Smooth muscle cell (in vitro differentiated cells): ENCODE measurements around the gene NOSIP. TPM values are rescaled to one million over a fixed set of nuclear protein-coding genes. Genes with fewer than 3 reads are reported as not detected.
A peak's percentile ranks its signal among the peaks of the same experiment; 100 is the strongest.

ENCODE experiments used
- DNase-seq: peaks from one replicate; lab custom pipeline; 2025; ENCODE audit not compliant: unreplicated experiment; lab: John Stamatoyannopoulos, UW
- H2AFZ ChIP-seq: fragments of 200-600 bp; sonication (generic); 2 replicates; pipeline ENCODE4 v1.6.0; 2016; ENCODE audit warnings: antibody characterized with exemption, low read depth, mild to moderate bottlenecking
- H3F3A ChIP-seq: fragments of 200-600 bp; sonication (generic); 2 replicates; pipeline ENCODE4 v1.6.0; 2017; ENCODE audit warnings: antibody characterized with exemption, low read depth
- H3K27ac ChIP-seq: fragments of 200-600 bp; sonication (generic); 2 replicates; pipeline ENCODE4 v1.5.1; 2016; ENCODE audit warnings: low read depth, mild to moderate bottlenecking
- H3K27me3 ChIP-seq: fragments of 200-600 bp; sonication (generic); 2 replicates; pipeline ENCODE4 v1.6.1; 2016; ENCODE audit warnings: low read depth, mild to moderate bottlenecking
- H3K36me3 ChIP-seq: fragments of 200-600 bp; sonication (generic); 2 replicates; pipeline ENCODE4 v1.5.1; 2016; ENCODE audit warnings: low read depth
- H3K4me1 ChIP-seq: fragments of 200-600 bp; sonication (generic); 2 replicates; pipeline ENCODE4 v1.5.1; 2016; ENCODE audit warnings: low read depth
- H3K4me2 ChIP-seq: fragments of 200-600 bp; sonication (generic); 2 replicates; pipeline ENCODE4 v1.6.0; 2016; ENCODE audit warnings: mild to moderate bottlenecking
- H3K4me3 ChIP-seq: fragments of 200-600 bp; sonication (generic); 2 replicates; pipeline ENCODE4 v1.5.1; 2016; ENCODE audit warnings: mild to moderate bottlenecking
- H3K79me2 ChIP-seq: fragments of 200-600 bp; sonication (generic); 2 replicates; pipeline ENCODE4 v1.6.0; 2016; ENCODE audit warnings: low read depth, mild to moderate bottlenecking
- H3K9ac ChIP-seq: fragments of 200-600 bp; sonication (generic); 2 replicates; pipeline ENCODE4 v1.6.0; 2016; ENCODE audit warnings: low read depth
- H3K9me3 ChIP-seq: fragments of 200-600 bp; sonication (generic); replicated peaks from 2 replicates; pipeline ENCODE4 v1.5.1; 2016; ENCODE audit warnings: low read depth
- H4K20me1 ChIP-seq: fragments of 200-600 bp; sonication (generic); 2 replicates; pipeline ENCODE4 v1.6.0; 2016; ENCODE audit warnings: low read depth
- WGBS: methylation state at CpG from one replicate; pipeline ENCODE4 v1.1.7; 2016; ENCODE audit warnings: low lambda C conversion rate; 5-methylcytosine and 5-hydroxymethylcytosine counted together
- polyA plus RNA-seq: library from polyadenylated mRNA; unstranded; fragments of >200 nt; fragmentation: Nextera tagmentation; extraction: Ambion mirVana; gene quantifications from 2 replicates; pipeline ENCODE4 v1.2.1, GENCODE V29; 2016
- total RNA-seq: library from RNA; depleted of rRNA; stranded (reverse); fragments of >200 nt; gene quantifications from 2 replicates; pipeline ENCODE4 v1.2.3, GENCODE V29; 2014
- TF ChIP-seq, protein P1 (sequence below): fragments of 200-600 bp; sonication (generic); IDR thresholded peaks from 2 replicates; pipeline ENCODE4 v1.5.1; 2017; ENCODE audit warnings: borderline replicate concordance, mild to moderate bottlenecking, antibody characterized with exemption; ENCODE audit not compliant: insufficient read depth, poor library complexity, severe bottlenecking

NOSIP gene
- total and polyA plus RNA-seq, 2 experiments from 2014 or later = 45.0 to 95.7 TPM

DNA sequence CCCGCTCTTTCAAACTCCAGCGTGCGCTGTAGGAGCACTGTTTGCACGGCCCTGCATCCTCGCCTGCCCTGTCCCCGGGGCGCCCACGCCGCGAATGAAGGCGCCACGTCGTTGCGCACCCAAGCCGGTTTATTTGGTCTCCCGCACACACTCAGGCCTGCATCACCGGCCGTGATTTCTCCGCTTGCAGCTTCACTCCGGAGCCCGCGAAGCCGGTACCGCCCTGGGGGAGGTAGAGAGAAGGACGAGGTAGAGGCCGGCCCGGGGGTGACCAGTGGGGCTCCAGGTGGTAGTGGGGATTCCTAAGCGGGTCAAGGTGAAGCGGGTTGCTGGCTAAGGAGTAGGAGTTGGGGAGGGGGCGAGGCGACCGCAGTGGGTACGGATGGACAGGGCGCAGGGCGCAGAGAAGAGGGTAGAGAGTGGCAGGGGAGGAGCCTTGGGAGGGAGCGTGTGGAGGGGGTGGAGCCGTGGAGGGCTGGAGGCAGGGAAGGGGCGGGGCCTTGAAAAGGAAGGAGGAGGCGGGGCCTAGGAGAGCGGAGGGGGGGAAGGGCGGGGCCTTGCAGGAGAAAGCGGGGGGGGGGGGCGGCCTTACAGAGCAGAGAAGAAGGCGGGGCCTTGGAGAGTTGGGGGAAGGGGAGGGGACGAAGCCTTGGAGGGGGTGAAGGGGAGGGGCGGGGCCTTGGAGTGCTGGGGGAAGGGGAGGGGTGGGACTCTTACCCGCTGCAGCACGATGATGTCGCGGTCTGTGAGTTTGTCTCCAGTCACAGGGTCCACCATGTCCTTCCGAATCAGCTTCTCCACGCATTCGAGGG, 24.6 kb downstream of the NOSIP start:
- no peaks in the 10 kb centered on the region for H3K27me3 ChIP-seq

DNA sequence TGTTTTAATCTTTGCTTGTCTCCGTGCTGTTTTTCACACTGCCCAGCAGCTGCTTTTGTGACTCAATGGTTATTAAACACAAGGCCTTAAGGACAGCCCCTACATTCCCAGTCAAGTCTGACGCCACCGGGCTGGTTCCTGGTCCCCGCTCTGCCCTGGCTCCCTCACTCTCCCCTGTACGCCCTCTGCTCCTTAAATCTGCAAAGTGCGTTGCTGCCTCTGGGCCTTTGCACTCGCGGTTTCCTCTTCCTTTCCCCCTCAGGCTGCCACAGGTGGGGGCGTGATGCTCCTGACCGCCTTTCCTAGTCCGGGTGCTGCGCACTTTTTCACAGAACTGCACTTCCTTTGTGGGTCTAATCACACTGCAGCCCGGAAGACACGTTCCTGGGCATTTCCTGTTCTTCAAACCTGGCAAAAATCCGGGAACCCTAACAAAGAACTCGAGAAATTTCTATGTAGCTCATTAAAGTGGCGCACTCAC, 25.6 kb downstream of the NOSIP start:
- H3K36me3 ChIP-seq = no peaks in the 10 kb centered on the region
- H3K4me1 ChIP-seq = peaks cover 4% of the 10 kb centered on the region
- WGBS = 88% methylated on average over 17 of the region's 17 CpGs
- peaks cover 13% of the 10 kb centered on the region for H3F3A ChIP-seq
- H3K79me2 ChIP-seq = no peaks in the 10 kb centered on the region
- peak overlapping the region; percentile 61 for H3K27ac ChIP-seq
- H3K4me2 ChIP-seq = no peak overlapping the region
- no peak overlapping the region for H3K9ac ChIP-seq
- H2AFZ ChIP-seq = no peak overlapping the region
- H4K20me1 ChIP-seq = peaks cover 36% of the 10 kb centered on the region
- H3K4me3 ChIP-seq = no peak overlapping the region
- DNase-seq = no peak
- no peaks in the 10 kb centered on the region for H3K27me3 ChIP-seq
- no peaks in the 10 kb centered on the region for H3K9me3 ChIP-seq
- TF ChIP-seq, protein P1, sequence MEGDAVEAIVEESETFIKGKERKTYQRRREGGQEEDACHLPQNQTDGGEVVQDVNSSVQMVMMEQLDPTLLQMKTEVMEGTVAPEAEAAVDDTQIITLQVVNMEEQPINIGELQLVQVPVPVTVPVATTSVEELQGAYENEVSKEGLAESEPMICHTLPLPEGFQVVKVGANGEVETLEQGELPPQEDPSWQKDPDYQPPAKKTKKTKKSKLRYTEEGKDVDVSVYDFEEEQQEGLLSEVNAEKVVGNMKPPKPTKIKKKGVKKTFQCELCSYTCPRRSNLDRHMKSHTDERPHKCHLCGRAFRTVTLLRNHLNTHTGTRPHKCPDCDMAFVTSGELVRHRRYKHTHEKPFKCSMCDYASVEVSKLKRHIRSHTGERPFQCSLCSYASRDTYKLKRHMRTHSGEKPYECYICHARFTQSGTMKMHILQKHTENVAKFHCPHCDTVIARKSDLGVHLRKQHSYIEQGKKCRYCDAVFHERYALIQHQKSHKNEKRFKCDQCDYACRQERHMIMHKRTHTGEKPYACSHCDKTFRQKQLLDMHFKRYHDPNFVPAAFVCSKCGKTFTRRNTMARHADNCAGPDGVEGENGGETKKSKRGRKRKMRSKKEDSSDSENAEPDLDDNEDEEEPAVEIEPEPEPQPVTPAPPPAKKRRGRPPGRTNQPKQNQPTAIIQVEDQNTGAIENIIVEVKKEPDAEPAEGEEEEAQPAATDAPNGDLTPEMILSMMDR = no peak

More for the DNA sequence above, 24.6 kb downstream of the NOSIP start:
- no peak overlapping the region for H2AFZ ChIP-seq
- H3K4me2 ChIP-seq = no peak overlapping the region
- peaks cover 4% of the 10 kb centered on the region for H3K4me1 ChIP-seq
- TF ChIP-seq, protein P1 = no peak
- no peaks in the 10 kb centered on the region for H3K9me3 ChIP-seq
- no peak overlapping the region for H3K9ac ChIP-seq
- no peaks in the 10 kb centered on the region for H3K36me3 ChIP-seq
- no peak overlapping the region for H3K27ac ChIP-seq
- H3F3A ChIP-seq = peaks cover 13% of the 10 kb centered on the region
- H3K79me2 ChIP-seq = no peaks in the 10 kb centered on the region
- DNase-seq = peak; percentile 19
- no peak overlapping the region for H3K4me3 ChIP-seq
- peaks cover 47% of the 10 kb centered on the region for H4K20me1 ChIP-seq
- 84% methylated on average over 39 of the region's 53 CpGs for WGBS

DNA sequence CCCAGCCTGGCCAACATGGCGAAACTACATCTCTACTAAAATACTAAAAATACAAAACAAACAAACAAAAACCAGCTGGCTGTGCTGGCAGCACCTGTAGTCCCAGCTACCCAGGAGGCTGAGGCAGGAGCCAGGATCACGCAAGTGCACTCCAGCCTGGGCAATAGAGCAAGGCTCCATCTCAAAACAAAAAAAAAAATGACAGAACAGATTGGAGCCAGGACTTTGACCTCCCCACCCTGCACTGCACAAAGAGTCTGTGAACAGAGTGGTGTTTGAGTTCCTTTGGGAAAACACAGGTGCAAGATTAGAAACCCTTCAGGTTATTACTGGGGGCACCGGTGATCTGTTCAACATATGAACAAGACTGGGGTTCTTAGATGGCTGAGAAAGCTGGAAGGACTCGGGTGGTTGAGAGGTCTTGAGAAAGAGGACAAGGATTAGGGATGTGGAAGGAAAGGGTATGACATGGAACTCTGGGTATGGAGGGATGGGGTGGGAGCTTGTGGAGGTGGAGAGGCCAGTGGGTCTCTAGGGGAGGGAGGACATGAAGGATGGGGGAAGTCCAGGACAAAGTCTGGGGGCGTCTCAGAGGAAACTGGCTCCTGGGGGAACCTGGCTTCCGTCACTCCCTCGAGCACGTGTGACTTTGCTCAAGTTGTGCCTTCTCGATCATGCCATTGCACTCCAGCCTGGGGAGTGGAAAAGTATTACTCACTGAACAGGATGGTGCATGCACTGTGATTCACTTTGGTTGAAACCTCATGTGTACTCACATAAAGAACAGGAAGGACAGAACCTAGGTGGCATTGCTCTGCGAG, 26.7 kb downstream of the NOSIP start:
- TF ChIP-seq, protein P1 = no peak
- no peak overlapping the region for H2AFZ ChIP-seq
- no peak overlapping the region for H3K4me2 ChIP-seq
- H3K79me2 ChIP-seq = no peaks in the 10 kb centered on the region
- peaks cover 4% of the 10 kb centered on the region for H3K4me1 ChIP-seq
- H3K9ac ChIP-seq = no peak overlapping the region
- 79% methylated on average over 9 of the region's 10 CpGs for WGBS
- H3F3A ChIP-seq = peaks cover 13% of the 10 kb centered on the region
- no peaks in the 10 kb centered on the region for H3K9me3 ChIP-seq
- H3K36me3 ChIP-seq = no peaks in the 10 kb centered on the region
- H4K20me1 ChIP-seq = peaks cover 30% of the 10 kb centered on the region
- H3K27me3 ChIP-seq = no peaks in the 10 kb centered on the region
- H3K4me3 ChIP-seq = no peak overlapping the region
- DNase-seq = no peak
- peak overlapping the region; percentile 61 for H3K27ac ChIP-seq
